Liver (tissue), 3 donors: ENCODE data around the gene SIRT1.
"Not testable (repeated sequence)": the region's sequence is repeated elsewhere in the genome, so short reads cannot be mapped to it uniquely, and the experiment has no call there.

ENCODE experiments used
- GABPA ChIP-seq, 2 donors: IDR thresholded peaks in 1 of 2; conservative IDR thresholded peaks in 1 of 2; 2 replicates each; pipeline ENCODE4 v1.6.1; 2016; ENCODE audit warnings: antibody characterized with exemption in 2 of 2, mild to moderate bottlenecking in 1 of 2, moderate library complexity in 1 of 2
- TF ChIP-seq, protein P1 (sequence below): fragments of 150-350 bp; IDR thresholded peaks from 2 replicates; pipeline ENCODE4 v1.5.1; 2017; ENCODE audit warnings: improper control_type of control experiment, low read depth, low read length; ENCODE audit not compliant: missing input control
- donor health status: healthy.
- donor health status: healthy.

DNA sequence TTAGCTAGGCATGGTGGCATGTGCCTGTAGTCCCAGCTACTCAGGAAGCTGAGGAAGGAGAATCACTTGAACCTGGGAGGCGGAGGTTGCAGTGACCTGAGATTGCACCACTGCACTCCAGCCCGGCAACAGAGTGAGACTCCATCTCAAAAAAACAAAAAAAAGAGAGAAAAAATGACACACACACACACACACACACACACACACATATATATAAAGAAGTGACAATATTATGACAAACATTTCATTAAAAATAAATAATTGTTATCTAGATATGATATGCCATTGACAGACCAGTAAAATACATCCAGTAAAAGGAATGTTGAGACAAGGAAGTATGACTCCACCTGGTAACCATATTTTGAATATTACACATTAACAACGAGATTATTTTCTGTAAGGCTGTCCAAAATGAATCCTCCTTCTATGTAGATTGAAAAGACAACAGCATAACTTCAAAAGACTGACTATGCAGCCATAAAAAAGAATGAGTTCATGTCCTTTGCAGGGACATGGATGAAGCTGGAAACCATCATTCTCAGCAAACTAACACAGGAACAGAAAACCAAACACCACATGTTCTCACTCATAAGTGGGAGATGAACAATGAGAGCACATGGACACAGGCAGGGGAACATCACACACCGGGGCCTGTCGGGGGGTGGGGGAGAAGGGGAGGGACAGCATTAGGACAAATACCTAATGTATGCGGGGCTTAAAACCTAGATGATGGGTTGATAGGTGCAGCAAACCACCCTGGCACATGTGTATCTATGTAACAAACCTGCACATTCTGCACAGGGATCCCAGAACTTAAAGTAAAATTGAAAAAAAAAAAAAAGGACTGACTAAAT, 48.7 kb upstream of the SIRT1 start:
- TF ChIP-seq GABPA (IDR thresholded peaks at IDR 0.05 in 1 of 2, conservative IDR thresholded peaks at IDR 0.05 in 1 of 2), result not testable (repeated sequence)
- TF ChIP-seq, protein P1, sequence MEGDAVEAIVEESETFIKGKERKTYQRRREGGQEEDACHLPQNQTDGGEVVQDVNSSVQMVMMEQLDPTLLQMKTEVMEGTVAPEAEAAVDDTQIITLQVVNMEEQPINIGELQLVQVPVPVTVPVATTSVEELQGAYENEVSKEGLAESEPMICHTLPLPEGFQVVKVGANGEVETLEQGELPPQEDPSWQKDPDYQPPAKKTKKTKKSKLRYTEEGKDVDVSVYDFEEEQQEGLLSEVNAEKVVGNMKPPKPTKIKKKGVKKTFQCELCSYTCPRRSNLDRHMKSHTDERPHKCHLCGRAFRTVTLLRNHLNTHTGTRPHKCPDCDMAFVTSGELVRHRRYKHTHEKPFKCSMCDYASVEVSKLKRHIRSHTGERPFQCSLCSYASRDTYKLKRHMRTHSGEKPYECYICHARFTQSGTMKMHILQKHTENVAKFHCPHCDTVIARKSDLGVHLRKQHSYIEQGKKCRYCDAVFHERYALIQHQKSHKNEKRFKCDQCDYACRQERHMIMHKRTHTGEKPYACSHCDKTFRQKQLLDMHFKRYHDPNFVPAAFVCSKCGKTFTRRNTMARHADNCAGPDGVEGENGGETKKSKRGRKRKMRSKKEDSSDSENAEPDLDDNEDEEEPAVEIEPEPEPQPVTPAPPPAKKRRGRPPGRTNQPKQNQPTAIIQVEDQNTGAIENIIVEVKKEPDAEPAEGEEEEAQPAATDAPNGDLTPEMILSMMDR, result not testable (repeated sequence)
